B cell (primary cell): Measurements from ENCODE around the gene C19orf18.

Experiments used
- EZH2 ChIP-seq: IDR thresholded peaks from 2 replicates; pipeline ENCODE4 v1.6.1; 2012; ENCODE audit warnings: borderline replicate concordance, low read depth, mild to moderate bottlenecking, moderate library complexity, low read length; ENCODE audit not compliant: insufficient read depth, poor library complexity, severe bottlenecking
- TF ChIP-seq, protein P1 (sequence below): fragments of 200-600 bp; IDR thresholded peaks from one replicate; pipeline ENCODE4 v1.8.0; 2022; ENCODE audit warnings: antibody characterized with exemption, mild to moderate bottlenecking

DNA sequence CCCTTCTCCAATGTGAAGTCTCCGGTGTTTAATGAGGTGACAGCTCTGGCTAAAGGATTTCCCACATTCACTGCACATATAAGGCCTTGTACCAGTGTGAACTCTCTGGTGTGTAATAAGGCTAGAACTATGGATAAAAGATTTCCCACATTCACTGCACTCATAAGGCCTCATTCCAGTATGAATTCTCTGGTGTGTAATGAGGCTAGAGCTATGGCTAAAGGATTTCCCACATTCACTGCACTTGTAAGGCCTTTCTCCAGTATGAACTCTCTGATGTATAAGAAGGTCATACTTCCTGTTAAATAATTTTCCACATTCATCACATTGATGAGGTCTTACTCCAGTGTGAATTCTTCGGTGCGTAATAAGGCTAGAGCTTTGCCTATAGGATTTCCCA, 32.7 kb downstream of the C19orf18 start:
- TF ChIP-seq, protein P1, sequence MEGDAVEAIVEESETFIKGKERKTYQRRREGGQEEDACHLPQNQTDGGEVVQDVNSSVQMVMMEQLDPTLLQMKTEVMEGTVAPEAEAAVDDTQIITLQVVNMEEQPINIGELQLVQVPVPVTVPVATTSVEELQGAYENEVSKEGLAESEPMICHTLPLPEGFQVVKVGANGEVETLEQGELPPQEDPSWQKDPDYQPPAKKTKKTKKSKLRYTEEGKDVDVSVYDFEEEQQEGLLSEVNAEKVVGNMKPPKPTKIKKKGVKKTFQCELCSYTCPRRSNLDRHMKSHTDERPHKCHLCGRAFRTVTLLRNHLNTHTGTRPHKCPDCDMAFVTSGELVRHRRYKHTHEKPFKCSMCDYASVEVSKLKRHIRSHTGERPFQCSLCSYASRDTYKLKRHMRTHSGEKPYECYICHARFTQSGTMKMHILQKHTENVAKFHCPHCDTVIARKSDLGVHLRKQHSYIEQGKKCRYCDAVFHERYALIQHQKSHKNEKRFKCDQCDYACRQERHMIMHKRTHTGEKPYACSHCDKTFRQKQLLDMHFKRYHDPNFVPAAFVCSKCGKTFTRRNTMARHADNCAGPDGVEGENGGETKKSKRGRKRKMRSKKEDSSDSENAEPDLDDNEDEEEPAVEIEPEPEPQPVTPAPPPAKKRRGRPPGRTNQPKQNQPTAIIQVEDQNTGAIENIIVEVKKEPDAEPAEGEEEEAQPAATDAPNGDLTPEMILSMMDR: no peak
- no peak for TF ChIP-seq EZH2
